ENCODE data around the gene LOXL4.

GRCh38 chr10:98201760-98202159 lies 66.2 kb downstream of the LOXL4 start:
- TF ChIP-seq POLR2A (IDR thresholded peaks at IDR 0.05), result no peak
- no peak for TF ChIP-seq CTCF (IDR thresholded peaks at IDR 0.05)
